NCI-H748 (cell line): ENCODE data around the gene PPP1R13B.
"Not testable (repeated sequence)": the region's sequence is repeated elsewhere in the genome, so short reads cannot be mapped to it uniquely, and the experiment has no call there.

ENCODE experiments used
- DNase-seq: peaks from one replicate; lab custom pipeline; 2025; ENCODE audit not compliant: unreplicated experiment; lab: John Stamatoyannopoulos, UW

The PPP1R13B gene

GRCh38 chr14:103802356-103802755 lies 45.0 kb downstream of the PPP1R13B start:
- DNase-seq = no peak

GRCh38 chr14:103801459-103801858 lies 45.9 kb downstream of the PPP1R13B start:
- no peak for DNase-seq

- DNase-seq = not testable (repeated sequence)
Observed at GRCh38 chr14:103793192-103793591, 54.2 kb downstream of the PPP1R13B start.

- DNase-seq = no peak
Observed at GRCh38 chr14:103788086-103788485, 59.3 kb downstream of the PPP1R13B start.

GRCh38 chr14:103782376-103782775 lies 65.0 kb downstream of the PPP1R13B start:
- DNase-seq = no peak

GRCh38 chr14:103776319-103776718 lies 71.1 kb downstream of the PPP1R13B start:
- not testable (repeated sequence) for DNase-seq

GRCh38 chr14:103775506-103775905 lies 71.9 kb downstream of the PPP1R13B start:
- DNase-seq = no peak

GRCh38 chr14:103773521-103773920 lies 73.9 kb downstream of the PPP1R13B start:
- DNase-seq = no peak

- no peak for DNase-seq
Observed at GRCh38 chr14:103772078-103772712, 75.2 kb downstream of the PPP1R13B start.

- DNase-seq = no peak
Observed at GRCh38 chr14:103770902-103771301, 76.5 kb downstream of the PPP1R13B start.

- no peak for DNase-seq
Observed at GRCh38 chr14:103770500-103770899, 76.9 kb downstream of the PPP1R13B start.

- DNase-seq = no peak
Observed at GRCh38 chr14:103767336-103767894, 80.0 kb downstream of the PPP1R13B start.

GRCh38 chr14:103765526-103765925 lies 81.8 kb downstream of the PPP1R13B start:
- no peak for DNase-seq

GRCh38 chr14:103763730-103764488 lies 83.5 kb downstream of the PPP1R13B start:
- DNase-seq = no peak

- DNase-seq = no peak
Observed at GRCh38 chr14:103762541-103762940, 84.8 kb downstream of the PPP1R13B start.

GRCh38 chr14:103762036-103762435 lies 85.3 kb downstream of the PPP1R13B start:
- no peak for DNase-seq

- DNase-seq = no peak
Observed at GRCh38 chr14:103758059-103758776, 89.2 kb downstream of the PPP1R13B start.

- DNase-seq = no peak
Observed at GRCh38 chr14:103755060-103755459, 92.3 kb downstream of the PPP1R13B start.

- no peak for DNase-seq
Observed at GRCh38 chr14:103753774-103754173, 93.6 kb downstream of the PPP1R13B start.

GRCh38 chr14:103749860-103750259 lies 97.5 kb downstream of the PPP1R13B start:
- no peak for DNase-seq

GRCh38 chr14:103749452-103749851 lies 97.9 kb downstream of the PPP1R13B start:
- DNase-seq = no peak

- no peak for DNase-seq
Observed at GRCh38 chr14:103748534-103748857, 98.9 kb downstream of the PPP1R13B start.
